DMS153 (cell line): ENCODE data around the gene MBD4.
A peak's percentile ranks its signal among the peaks of the same experiment; 100 is the strongest.
"Not testable (repeated sequence)": the region's sequence is repeated elsewhere in the genome, so short reads cannot be mapped to it uniquely, and the experiment has no call there.

Experiments
- DNase-seq: peaks from one replicate; lab custom pipeline; 2025; lab: John Stamatoyannopoulos, UW

MBD4 gene

GRCh38 chr3:129439817-129440617 is at the start of gene MBD4, which contains the start of gene IFT122:
TSS of gene MBD4 (minus strand) at chr3:129439948. CDS start at chr3:129439833, 115 bp downstream.
TSS of gene IFT122 (plus strand) at chr3:129440224. CDS start at chr3:129440331, 107 bp downstream.
- DNase-seq = peak; percentile 99

DNA sequence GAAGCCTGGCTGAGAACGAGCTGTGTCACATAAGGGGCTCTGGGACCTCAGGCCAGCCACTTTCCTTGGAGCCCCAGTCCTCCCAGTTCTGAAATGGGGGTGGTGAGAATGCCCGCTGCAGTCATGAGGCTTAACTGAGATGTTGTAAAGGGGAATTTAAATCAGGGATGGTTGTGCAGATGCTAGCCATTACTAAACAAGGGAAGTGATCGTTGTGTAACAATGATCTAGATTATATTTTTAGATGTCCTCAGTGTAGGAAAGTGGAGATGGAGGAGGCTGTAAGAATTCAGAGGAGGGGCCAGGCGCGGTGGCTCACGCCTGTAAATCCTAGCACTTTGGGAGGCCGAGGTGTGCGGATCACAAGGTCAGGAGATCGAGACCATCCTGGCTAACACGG is 49.5 kb upstream of the MBD4 start:
- not testable (repeated sequence) for DNase-seq

DNA sequence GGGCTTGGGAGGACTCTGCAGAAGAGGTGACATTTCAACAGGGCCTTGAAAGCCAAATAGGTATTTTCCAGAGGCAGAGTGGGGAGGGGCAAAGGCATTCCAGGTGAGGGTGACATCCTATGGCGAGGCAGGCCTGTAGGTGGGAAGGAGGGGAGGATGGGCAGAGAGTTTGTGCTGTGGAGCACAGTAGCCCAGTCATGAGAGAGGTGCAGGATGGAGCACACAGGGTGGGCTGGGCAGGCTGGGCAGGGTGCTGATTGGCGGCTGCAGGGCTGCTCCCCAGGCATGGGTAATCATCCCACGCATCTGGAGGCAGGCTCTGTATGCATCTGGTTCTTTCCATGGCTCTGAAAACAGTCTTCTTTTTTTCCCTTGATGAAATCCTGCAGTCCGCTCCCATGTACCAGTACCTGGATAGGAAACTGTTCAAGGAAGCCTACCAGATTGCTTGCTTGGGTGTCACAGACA is 48.2 kb upstream of the MBD4 start:
- not testable (repeated sequence) for DNase-seq

DNA sequence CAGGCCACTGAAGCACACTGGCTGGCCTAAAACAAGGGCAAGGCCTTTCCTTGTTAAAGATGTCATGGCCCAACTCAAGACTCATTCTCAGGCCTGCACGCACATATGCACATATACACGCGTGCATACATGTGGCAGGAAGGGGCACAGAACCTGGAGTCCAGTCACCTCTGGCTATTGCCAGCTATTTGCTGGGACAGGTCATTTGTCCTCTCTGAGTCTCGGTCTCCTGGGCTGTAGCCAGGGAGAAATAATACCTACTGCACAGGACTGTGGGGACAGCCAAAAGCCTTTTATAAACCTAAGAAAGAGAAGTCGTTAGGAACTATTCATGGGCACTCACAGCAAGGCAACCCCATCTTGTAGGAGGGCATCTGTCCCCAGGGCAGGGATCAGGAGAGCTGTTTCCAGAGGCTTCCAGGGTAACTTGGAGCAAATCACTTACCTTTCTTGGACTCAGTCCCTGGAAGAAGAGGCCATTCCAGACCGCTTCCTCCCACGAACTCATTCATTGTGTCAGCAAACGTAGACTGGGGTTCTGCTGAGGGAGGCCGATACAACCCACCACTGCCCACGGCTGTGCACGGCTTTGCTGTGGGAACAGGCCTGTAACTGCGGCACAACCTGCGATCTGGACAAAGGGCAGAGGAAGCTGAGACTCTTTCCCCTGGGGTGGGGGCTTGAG is 47.6 kb upstream of the MBD4 start:
- DNase-seq = no peak

DNA sequence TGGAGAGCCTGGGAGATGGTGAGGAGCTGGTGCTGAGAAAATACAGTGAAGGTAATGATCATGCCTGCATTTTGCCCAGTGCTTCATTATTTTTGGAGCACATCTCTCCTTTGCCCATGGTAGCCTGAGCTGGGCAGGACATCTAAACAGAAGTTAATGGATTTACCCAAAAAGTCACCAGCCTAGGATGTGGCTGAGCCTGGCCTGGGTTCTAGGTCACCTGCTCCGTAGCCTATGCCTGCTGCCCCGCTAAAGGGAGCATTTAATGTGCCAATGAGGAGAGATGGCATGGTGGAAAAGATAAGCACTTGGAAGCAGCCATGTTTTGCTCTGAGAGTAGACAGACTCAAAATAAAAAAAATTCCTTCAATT is 46.9 kb upstream of the MBD4 start:
- DNase-seq = no peak

GRCh38 chr3:129485721-129486663 is 46.2 kb upstream of the MBD4 start:
- DNase-seq = no peak

GRCh38 chr3:129485146-129485545 is 45.4 kb upstream of the MBD4 start:
- DNase-seq = not testable (repeated sequence)

DNA sequence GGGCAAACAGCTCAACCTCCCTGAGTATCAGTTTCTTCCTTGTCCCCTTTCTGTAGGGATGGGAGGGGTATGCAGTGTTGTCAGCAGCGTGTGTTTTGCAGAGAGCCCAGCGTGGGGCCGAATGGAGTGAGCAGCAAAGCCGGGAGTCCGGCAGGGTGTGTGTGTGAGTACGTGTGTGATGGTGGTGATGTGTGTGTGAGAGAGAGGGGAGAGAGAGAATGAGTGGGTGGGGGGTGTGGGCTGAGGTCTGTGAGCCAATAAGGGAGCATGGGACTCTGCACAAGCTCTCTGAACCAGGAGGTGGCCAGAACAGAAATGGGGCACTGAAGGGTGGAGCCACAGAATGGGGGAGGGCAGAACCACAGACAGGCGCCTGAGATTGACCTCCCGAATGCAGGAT is 44.1 kb upstream of the MBD4 start:
- no peak for DNase-seq

- no peak for DNase-seq
Observed at GRCh38 chr3:129482721-129483120, 43.0 kb upstream of the MBD4 start.

DNA sequence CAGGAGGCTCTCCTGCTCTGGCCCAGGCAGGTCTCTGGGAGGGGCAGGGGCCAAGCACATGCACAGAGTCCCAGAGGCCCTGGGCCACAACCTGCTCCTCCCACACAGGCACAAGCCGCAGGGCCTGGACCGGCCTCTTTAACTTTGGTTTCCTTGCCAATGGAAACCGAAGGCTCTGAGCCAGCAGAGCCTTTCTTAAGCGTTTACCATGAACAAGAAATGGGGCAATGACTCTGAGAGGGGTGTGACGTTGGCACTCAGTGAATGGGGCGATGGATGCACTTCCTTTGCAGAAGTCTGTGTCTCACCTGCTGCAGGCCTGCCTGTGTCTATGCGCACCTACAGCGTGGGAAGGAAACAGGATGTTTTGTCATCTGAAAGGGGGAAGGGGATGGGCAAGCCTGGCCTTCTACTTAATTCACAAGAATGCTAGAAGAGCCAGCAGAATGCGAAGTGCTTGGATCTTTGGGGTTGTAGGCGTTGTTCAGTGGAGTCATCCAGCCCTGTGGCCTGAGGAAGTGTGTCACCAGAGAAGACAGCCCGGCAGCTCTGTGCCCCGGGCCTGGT is 42.1 kb upstream of the MBD4 start:
- no peak for DNase-seq

DNA sequence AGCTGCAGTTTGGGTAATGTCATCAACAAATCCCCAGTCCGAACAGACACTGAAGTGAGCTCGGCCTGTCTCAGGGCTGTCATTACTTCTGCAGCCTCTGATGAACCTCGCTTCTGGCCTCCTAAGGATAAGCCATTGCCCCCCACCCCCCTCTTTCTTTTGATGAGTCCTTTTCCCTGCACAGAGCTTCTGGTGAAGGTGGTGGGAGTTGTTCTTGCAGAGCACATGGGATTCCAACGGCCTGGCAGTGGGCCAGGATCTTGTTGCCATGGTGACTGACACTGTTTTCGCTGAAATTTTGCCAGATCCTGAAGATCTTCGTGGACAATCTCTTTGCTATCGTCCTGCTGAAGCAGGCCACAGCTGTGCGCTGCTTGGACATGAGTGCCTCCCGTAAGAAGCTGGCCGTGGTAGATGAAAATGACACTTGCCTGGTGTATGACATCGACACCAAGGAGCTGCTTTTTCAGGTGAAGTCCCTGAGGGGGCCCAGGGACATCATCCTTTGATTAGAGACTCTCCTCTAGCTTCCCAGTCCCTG is 41.5 kb upstream of the MBD4 start:
- DNase-seq = not testable (repeated sequence)

DNA sequence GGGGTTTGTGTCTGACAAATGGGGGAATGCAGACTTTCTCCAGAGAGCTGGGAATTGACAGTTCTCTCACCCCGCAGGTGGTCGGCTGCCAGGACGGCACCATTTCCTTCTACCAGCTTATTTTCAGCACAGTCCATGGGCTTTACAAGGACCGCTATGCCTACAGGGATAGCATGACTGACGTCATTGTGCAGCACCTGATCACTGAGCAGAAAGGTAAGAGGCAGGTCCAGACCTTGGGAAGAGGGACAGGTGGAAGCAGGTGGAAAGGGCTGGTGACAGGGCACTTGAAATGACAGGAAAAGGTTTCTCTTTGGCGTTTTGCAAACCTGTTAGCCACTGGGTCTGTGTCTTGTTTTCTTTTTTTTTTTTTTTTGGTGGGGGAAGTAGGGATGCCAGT is 36.8 kb upstream of the MBD4 start:
- DNase-seq = no peak

GRCh38 chr3:129475863-129476262 is 36.1 kb upstream of the MBD4 start:
- DNase-seq = no peak

- no peak for DNase-seq
Observed at GRCh38 chr3:129474984-129475804, 35.4 kb upstream of the MBD4 start.

DNA sequence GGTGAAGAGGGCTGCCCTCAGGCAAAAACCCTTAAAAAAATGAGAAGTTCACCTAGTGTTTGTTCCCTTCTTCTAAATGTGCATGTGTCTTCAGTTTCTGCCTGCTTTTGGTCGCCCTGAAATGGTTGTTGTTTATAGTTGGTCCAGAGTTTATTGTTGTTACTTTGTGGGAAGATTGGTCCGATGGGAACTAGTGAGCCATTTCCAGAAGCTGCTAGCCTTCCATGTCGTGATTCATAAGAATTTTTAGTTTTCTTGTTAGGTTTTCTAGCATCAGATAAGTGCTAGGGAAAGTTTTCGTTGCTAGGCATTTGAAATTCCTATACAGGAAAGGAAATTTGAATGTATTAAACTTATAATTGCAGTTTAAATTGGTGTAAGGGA is 34.0 kb upstream of the MBD4 start:
- no peak for DNase-seq

DNA sequence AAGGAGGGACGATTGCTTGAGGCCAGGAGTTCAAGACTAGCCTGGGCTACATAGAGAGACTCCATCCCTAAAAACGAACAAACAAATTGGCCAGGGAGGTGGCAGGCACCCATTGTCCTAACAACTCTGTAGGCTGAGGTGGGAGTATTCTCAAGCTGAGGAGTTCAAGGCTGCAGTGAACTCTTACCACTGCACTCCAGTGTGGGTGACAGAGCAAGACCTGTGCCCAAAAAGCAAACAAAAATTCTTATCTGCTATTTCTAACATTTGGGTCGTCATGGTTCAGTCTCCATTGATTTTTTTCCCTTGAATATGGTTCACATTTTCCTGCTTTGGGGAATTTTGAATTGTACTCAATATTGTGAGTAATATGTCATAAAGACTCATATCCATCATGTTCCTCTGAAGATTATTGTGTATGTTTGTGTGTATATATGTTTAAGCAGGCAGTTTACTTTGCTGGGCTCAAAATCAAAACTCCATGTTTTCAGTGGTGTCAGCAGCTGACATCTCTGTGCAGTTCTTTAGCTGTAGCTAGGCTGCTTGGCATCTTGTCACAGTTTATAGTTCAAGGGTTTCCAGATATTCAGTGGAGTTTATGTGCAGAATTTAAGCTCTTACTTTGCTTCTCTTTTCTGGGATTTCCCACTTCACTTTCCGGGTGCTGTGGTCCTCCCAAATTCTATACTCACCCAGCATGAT is 33.5 kb upstream of the MBD4 start:
- no peak for DNase-seq

- DNase-seq = no peak
Observed at GRCh38 chr3:129470861-129471260, 31.1 kb upstream of the MBD4 start.

DNA sequence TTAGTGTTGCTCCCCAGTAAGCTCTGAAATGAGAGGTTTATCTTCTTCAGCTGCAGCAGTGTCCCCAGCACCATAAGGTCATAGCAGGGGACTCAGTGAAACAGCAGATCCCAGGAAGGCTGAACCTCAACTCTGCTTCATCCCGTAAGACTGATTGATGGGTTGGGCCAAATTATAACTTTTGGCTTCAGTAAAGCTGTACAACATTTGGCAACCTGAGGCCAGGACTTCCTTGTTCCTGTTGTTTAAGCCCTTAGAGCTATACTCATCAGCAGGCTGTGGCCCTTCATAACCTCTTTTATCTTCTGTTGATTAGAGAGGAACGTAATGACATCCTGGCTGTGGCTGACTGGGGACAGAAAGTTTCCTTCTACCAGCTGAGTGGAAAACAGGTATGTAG is 29.3 kb upstream of the MBD4 start:
- DNase-seq = no peak

DNA sequence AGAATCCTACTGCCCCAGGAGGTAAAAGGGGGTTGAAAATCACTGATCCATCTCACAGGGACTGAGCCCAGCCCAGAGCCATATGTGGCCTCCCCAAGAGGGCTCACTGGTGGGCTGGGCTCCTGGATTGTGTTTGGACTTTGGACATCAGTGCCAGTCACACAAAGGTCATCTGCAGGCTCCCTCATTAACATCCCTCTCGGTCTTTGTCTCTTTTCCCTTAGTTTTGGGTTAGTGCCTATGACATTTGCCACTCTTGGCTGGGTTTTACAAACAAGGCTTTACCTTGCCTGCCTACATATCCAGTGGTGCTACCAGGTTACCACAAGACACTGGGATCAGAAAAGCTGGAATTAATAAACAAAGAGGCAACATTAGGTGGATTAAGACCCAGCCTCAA is 28.2 kb upstream of the MBD4 start:
- DNase-seq = no peak

- no peak for DNase-seq
Observed at GRCh38 chr3:129463716-129464115, 24.0 kb upstream of the MBD4 start.
